Neural progenitor cell (in vitro differentiated cells): ENCODE results near the gene ASF1A. TPM values are rescaled to one million over a fixed set of nuclear protein-coding genes. Genes with fewer than 3 reads are reported as not detected.

Source experiments
- DNase-seq: peaks from one replicate; pipeline ENCODE4 v3.0.0-alpha.2; 2016; ENCODE audit warnings: low spot score
- H2AFZ ChIP-seq: fragments of 200-600 bp; sonication (generic); replicated peaks from 2 replicates; pipeline ENCODE4 v1.6.1; 2016; ENCODE audit warnings: antibody characterized with exemption
- H3F3A ChIP-seq: fragments of 200-600 bp; sonication (generic); 2 replicates; pipeline ENCODE4 v1.6.1; 2016; ENCODE audit warnings: antibody characterized with exemption, low read depth
- H3K27ac ChIP-seq: fragments of 200-600 bp; sonication (generic); 2 replicates; pipeline ENCODE4 v1.5.1; 2016; ENCODE audit warnings: mild to moderate bottlenecking
- H3K27me3 ChIP-seq: fragments of 200-600 bp; sonication (generic); 2 replicates; pipeline ENCODE4 v1.6.1; 2016; ENCODE audit warnings: mild to moderate bottlenecking, moderate library complexity
- H3K36me3 ChIP-seq: fragments of 200-600 bp; sonication (generic); 2 replicates; pipeline ENCODE4 v1.5.1; 2016
- H3K4me1 ChIP-seq: fragments of 200-600 bp; sonication (generic); 2 replicates; pipeline ENCODE4 v1.6.1; 2016; ENCODE audit warnings: mixed run types
- H3K4me2 ChIP-seq: fragments of 200-600 bp; sonication (generic); 2 replicates; pipeline ENCODE4 v1.6.1; 2016
- H3K4me3 ChIP-seq: fragments of 200-600 bp; sonication (generic); 2 replicates; pipeline ENCODE4 v1.5.1; 2016
- H3K79me2 ChIP-seq: fragments of 200-600 bp; sonication (generic); 2 replicates; pipeline ENCODE4 v1.6.1; 2016; ENCODE audit warnings: low read depth
- H3K9ac ChIP-seq: fragments of 200-600 bp; sonication (generic); 2 replicates; pipeline ENCODE4 v1.6.1; 2016
- H3K9me3 ChIP-seq: fragments of 200-600 bp; sonication (generic); 2 replicates; pipeline ENCODE4 v1.5.1; 2016; ENCODE audit warnings: low read depth
- H4K20me1 ChIP-seq: fragments of 200-600 bp; sonication (generic); 2 replicates; pipeline ENCODE4 v1.6.1; 2016; ENCODE audit warnings: low read depth
- H3K27ac Mint-ChIP-seq: 3 replicates; pipeline ENCODE4 v1.8.0; 2021; ENCODE audit warnings: mixed read lengths
- H3K27me3 Mint-ChIP-seq: 2 replicates; pipeline ENCODE4 v1.8.0; 2022; ENCODE audit warnings: low read depth, mild to moderate bottlenecking, inconsistent platforms, moderate library complexity, mixed read lengths; ENCODE audit not compliant: insufficient read depth
- H3K36me3 Mint-ChIP-seq: 3 replicates; pipeline ENCODE4 v1.8.0; 2021; ENCODE audit warnings: mixed read lengths
- H3K4me1 Mint-ChIP-seq: 3 replicates; pipeline ENCODE4 v1.8.0; 2021; ENCODE audit warnings: mixed read lengths
- H3K4me3 Mint-ChIP-seq: 3 replicates; pipeline ENCODE4 v1.8.0; 2021; ENCODE audit warnings: mild to moderate bottlenecking, moderate library complexity, mixed read lengths
- H3K9me3 Mint-ChIP-seq: 3 replicates; pipeline ENCODE4 v1.8.0; 2020; ENCODE audit warnings: mixed read lengths
- EZH2 ChIP-seq: fragments of 200-600 bp; sonication (generic); IDR thresholded peaks from 2 replicates; pipeline ENCODE4 v1.6.1; 2017; ENCODE audit warnings: antibody characterized with exemption, mild to moderate bottlenecking, moderate library complexity
- EZH2phosphoT487 ChIP-seq: fragments of 200-600 bp; sonication (generic); IDR thresholded peaks from 2 replicates; pipeline ENCODE4 v1.6.1; 2017; ENCODE audit warnings: antibody characterized with exemption
- total RNA-seq: library from RNA; depleted of rRNA; stranded (reverse); fragments of >200 nt; gene quantifications from 2 replicates; pipeline ENCODE4 v1.2.3, GENCODE V29; 2015; ENCODE audit warnings: low replicate concordance
- TF ChIP-seq, protein P1 (sequence below): fragments of 200-600 bp; sonication (generic); IDR thresholded peaks from 2 replicates; pipeline ENCODE4 v1.5.1; 2017; ENCODE audit warnings: antibody characterized with exemption, mild to moderate bottlenecking

The ASF1A gene
- total RNA-seq, 1 donor from 2014 or later = 54.8 TPM

DNA sequence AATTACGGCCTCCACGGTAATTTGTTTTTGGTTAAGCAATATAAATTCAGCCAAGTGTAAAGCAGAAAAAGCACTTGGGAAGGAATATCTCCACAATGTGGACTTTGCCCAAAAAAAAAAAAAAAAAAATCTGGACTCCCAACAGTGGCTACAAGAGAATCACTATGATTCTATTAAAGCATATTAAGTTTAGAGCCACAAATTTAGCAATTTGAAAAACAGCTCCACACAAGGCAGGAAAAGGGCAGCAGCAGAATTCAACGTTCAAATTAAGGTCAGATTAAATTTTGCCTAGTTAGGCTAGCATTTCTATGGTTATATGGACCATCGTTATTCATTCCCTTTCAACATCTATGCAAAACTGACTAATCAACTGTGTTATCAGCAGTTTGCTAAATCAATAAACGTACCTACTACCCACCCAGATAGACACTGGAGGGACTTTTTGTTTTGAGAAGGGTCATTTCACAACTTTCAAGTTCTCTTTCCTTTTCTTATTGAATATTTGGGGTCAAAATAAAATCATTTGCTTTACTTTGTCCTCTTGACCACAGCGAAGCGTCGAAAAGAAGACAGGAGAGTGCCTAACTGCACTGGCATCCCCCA, 40.0 kb downstream of the ASF1A start:
- Histone ChIP-seq H3K4me1 (peaks cover 7% of the 10 kb centered on the region), H3K4me3 (peak overlapping the region; percentile 86), H3K9ac (no peak overlapping the region), H3K27ac (no peak overlapping the region), H3K79me2 (peaks cover 40% of the 10 kb centered on the region), H3K36me3 (no peaks in the 10 kb centered on the region), H2AFZ (no peak overlapping the region), H3K27me3 (no peaks in the 10 kb centered on the region), H3K9me3 (no peaks in the 10 kb centered on the region), H3K4me2 (peak overlapping the region; percentile 83), H4K20me1 (peaks cover 3% of the 10 kb centered on the region), H3F3A (peaks cover 11% of the 10 kb centered on the region)
- DNase-seq = no peak
- TF ChIP-seq EZH2phosphoT487 (no peak), EZH2 (no peak)
- TF ChIP-seq, protein P1, sequence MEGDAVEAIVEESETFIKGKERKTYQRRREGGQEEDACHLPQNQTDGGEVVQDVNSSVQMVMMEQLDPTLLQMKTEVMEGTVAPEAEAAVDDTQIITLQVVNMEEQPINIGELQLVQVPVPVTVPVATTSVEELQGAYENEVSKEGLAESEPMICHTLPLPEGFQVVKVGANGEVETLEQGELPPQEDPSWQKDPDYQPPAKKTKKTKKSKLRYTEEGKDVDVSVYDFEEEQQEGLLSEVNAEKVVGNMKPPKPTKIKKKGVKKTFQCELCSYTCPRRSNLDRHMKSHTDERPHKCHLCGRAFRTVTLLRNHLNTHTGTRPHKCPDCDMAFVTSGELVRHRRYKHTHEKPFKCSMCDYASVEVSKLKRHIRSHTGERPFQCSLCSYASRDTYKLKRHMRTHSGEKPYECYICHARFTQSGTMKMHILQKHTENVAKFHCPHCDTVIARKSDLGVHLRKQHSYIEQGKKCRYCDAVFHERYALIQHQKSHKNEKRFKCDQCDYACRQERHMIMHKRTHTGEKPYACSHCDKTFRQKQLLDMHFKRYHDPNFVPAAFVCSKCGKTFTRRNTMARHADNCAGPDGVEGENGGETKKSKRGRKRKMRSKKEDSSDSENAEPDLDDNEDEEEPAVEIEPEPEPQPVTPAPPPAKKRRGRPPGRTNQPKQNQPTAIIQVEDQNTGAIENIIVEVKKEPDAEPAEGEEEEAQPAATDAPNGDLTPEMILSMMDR = no peak
- H3K36me3 Mint-ChIP-seq = peaks cover 25% of the 10 kb centered on the region
- peak overlapping the region; percentile 91 for H3K4me3 Mint-ChIP-seq
- peak overlapping the region; percentile 89 for H3K27ac Mint-ChIP-seq
- peaks cover 19% of the 10 kb centered on the region for H3K9me3 Mint-ChIP-seq
- peaks cover 4% of the 10 kb centered on the region for H3K27me3 Mint-ChIP-seq
- H3K4me1 Mint-ChIP-seq = peaks cover 18% of the 10 kb centered on the region

DNA sequence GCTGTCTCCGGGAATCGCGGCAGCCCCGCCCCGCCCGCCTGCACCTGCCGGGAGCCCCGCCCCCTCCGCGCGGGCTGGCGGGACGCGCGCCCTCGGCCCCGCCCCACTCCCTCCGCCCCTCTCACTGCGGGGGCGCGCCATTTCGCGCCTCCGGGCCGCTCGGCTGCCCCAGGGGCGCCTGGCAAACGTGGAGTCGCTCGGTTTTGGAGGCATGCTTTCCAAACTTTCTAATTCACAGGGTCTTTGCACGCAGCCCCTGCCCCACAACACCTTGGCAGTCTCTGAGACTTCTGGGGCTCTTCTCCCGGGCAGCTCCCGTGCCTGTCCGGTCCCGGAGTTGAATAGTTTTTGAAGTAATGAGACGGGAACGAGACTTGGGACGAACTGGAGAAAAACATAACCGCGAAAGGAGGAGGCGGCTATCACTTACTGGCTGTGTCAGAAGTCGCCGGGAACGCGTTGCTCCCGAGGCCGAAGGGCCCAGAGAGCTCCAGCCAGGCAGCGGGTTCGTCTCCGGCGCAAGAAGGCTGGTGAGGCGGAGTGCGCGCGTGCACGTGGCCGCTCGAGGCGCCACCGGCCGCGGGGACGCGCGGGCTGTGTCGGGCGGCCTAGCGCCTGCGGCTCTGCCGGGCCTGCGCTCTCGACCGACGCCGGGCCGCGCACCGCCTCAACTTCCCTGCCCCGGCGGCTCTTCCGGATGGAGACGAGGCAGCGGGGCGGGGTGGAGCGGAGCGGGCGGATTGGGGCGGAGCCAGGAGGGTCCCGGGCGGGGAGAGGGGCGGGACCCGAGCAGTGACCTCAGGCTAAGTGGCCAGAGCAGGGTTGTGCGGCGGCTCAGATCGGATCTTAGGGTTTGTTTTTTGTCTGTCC, 40.7 kb downstream of the ASF1A start, which contains the start of gene MCM9:
MCM9 (minus strand) TSS at position 699 of the 870 bp plus-strand sequence. CDS start 3,436 bp downstream, outside the sequence.
- H3K9me3 Mint-ChIP-seq = peaks cover 19% of the 10 kb centered on the region
- Histone ChIP-seq H3K4me2 (peak within 1 kb of the TSS; percentile 83), H3K4me3 (peak within 1 kb of the TSS; percentile 86), H4K20me1 (peaks cover 3% of the 10 kb centered on the region), H3F3A (peaks cover 11% of the 10 kb centered on the region), H2AFZ (peak within 1 kb of the TSS; percentile 99), H3K27ac (peak within 1 kb of the TSS; percentile 94), H3K27me3 (no peaks in the 10 kb centered on the region), H3K9me3 (no peaks in the 10 kb centered on the region), H3K9ac (peak within 1 kb of the TSS; percentile 64), H3K79me2 (peaks cover 40% of the 10 kb centered on the region), H3K36me3 (no peaks in the 10 kb centered on the region), H3K4me1 (peaks cover 7% of the 10 kb centered on the region)
- TF ChIP-seq EZH2phosphoT487 = no peak
- TF ChIP-seq, protein P1 = no peak
- TF ChIP-seq EZH2 = no peak
- H3K36me3 Mint-ChIP-seq = peaks cover 32% of the 10 kb centered on the region
- DNase-seq = peak; percentile 97
- H3K4me3 Mint-ChIP-seq = peak within 1 kb of the TSS; percentile 92
- peaks cover 18% of the 10 kb centered on the region for H3K4me1 Mint-ChIP-seq
- H3K27ac Mint-ChIP-seq = peak within 1 kb of the TSS; percentile 92
- H3K27me3 Mint-ChIP-seq = peaks cover 4% of the 10 kb centered on the region

- Histone ChIP-seq H3K27me3 (no peaks in the 10 kb centered on the region), H3K27ac (peak overlapping the region; percentile 67), H3K36me3 (no peaks in the 10 kb centered on the region), H3F3A (peaks cover 11% of the 10 kb centered on the region), H3K4me3 (peak overlapping the region; percentile 86), H3K9ac (peak overlapping the region; percentile 55), H3K4me1 (peaks cover 7% of the 10 kb centered on the region), H3K4me2 (peak overlapping the region; percentile 83), H3K79me2 (peaks cover 40% of the 10 kb centered on the region), H2AFZ (peak overlapping the region; percentile 87), H4K20me1 (peaks cover 3% of the 10 kb centered on the region), H3K9me3 (no peaks in the 10 kb centered on the region)
- Mint-ChIP-seq H3K4me3 (peak overlapping the region; percentile 92), H3K9me3 (peaks cover 19% of the 10 kb centered on the region), H3K4me1 (peaks cover 18% of the 10 kb centered on the region), H3K27me3 (peaks cover 4% of the 10 kb centered on the region), H3K27ac (peak overlapping the region; percentile 92), H3K36me3 (peaks cover 33% of the 10 kb centered on the region)
- no peak for TF ChIP-seq EZH2
- no peak for TF ChIP-seq EZH2phosphoT487
- TF ChIP-seq, protein P1 = no peak
- DNase-seq = no peak
Observed at GRCh38 chr6:118935331-118935668, 41.3 kb downstream of the ASF1A start.
